Adrenal gland (tissue), 12 donors: Measurements from ENCODE around the gene MAN1B1. TPM values are rescaled to one million over a fixed set of nuclear protein-coding genes. Genes with fewer than 3 reads are reported as not detected.
"Not testable (repeated sequence)": the region's sequence is repeated elsewhere in the genome, so short reads cannot be mapped to it uniquely, and the experiment has no call there.

Source experiments
- DNase-seq, 7 donors: peaks; one replicate each; pipeline ENCODE4 v3.0.0-alpha.2; 2019 to 2020
- H3K27ac ChIP-seq, 5 donors: fragments of 200-600 bp; sonication (generic) in 4 of 5; 1 replicate in 3 of 5; 2 replicates in 2 of 5; pipeline versions ENCODE4 v1.5.1 to v1.8.0; 2016 to 2020; ENCODE audit warnings: mild to moderate bottlenecking in 1 of 5
- H3K27me3 ChIP-seq: fragments of 200-600 bp; 2 replicates; pipeline ENCODE4 v1.8.0; 2021
- H3K36me3 ChIP-seq, 2 donors: fragments of 200-600 bp; replicated peaks in 1 of 2; 1 replicate in 1 of 2; 2 replicates in 1 of 2; pipeline versions ENCODE4 v1.5.1 to v1.8.0; 2018 to 2022
- H3K4me1 ChIP-seq, 2 donors: fragments of 200-600 bp; replicated peaks in 1 of 2; 1 replicate in 1 of 2; 2 replicates in 1 of 2; pipeline versions ENCODE4 v1.5.1 to v1.8.0; 2018 to 2021
- H3K4me3 ChIP-seq, 4 donors: fragments of 200-600 bp; sonication (generic) in 3 of 4; one replicate each; pipeline ENCODE4 v1.5.1; 2016 to 2018
- H3K9me3 ChIP-seq, 3 donors: fragments of 200-600 bp; sonication (generic) in 1 of 3; replicated peaks in 1 of 3; 1 replicate in 2 of 3; 2 replicates in 1 of 3; pipeline versions ENCODE4 v1.5.1 to v1.8.0; 2016 to 2021
- POLR2A ChIP-seq, 2 donors: fragments of 450-650 bp; IDR thresholded peaks; one replicate each; pipeline ENCODE4 v1.6.1; 2017; ENCODE audit warnings: antibody characterized with exemption in 2 of 2, mild to moderate bottlenecking in 2 of 2, moderate library complexity in 1 of 2
- WGBS, 4 donors: extraction: QIAGEN DNeasy Blood & Tissue Kit in 2 of 4; methylation state at CpG; one replicate each; pipeline versions ENCODE4 v1.1.5 to v1.1.7; 2013 to 2017; 5-methylcytosine and 5-hydroxymethylcytosine counted together
- intact Hi-C, 2 donors: fragments of 100-400 bp; cut with DNase I; formaldehyde crosslinking; loops; one replicate each; pipeline versions ENCODE4 v1.14.1 to v1.15.0; 2022 to 2023
- polyA plus RNA-seq, 3 donors: library from polyadenylated mRNA; stranded (reverse); fragments of 200-250 nt in 2 of 3; fragments of 350-450 nt in 1 of 3; fragmentation: Illumina TruSeq in 1 of 3; extraction: RNeasy Lipid Tissue Mini Kit (QIAGEN cat#74804) in 1 of 3; gene quantifications; one replicate each; pipeline ENCODE4 v1.2.3, GENCODE V29; 2013 to 2014
- total RNA-seq, 9 donors: library from RNA; depleted of rRNA in 4 of 9; stranded (reverse); fragments of >200 nt in 4 of 9; fragments of 120-200 nt in 1 of 9; fragmentation: NEBNext Ultra II Directional in 1 of 9; extraction: Animal tissue kit (Norgen Biotek cat#: 25700) in 1 of 9; gene quantifications; one replicate each; pipeline versions ENCODE4 v1.1.0 to v1.2.4, GENCODE V29; 2013 to 2023
- TF ChIP-seq, protein P1 (sequence below), 6 experiments: fragments of 450-650 bp in 4 of 6; fragments of 200-600 bp in 2 of 6; sonication (generic) in 1 of 6; IDR thresholded peaks; 1 replicate in 5 of 6; 2 replicates in 1 of 6; pipeline versions ENCODE4 v1.5.1 to v1.8.0; 2016 to 2021; ENCODE audit warnings: antibody characterized with exemption in 6 of 6, mild to moderate bottlenecking in 2 of 6, moderate library complexity in 1 of 6
- donor health status: healthy with polysubstance abuse.
- donor health status: Bipolar disorder and iron deficiency.
- donor health status: DM: yes; HTN: yes; CAD: no.
- donor health status: DM: no; HTN: no; CAD: no.
- donor health status: DM: no; HTN: no; CAD: no.
- donor health status: DM: yes; HTN: yes; CAD: no.

The MAN1B1 gene
- total and polyA plus RNA-seq, 12 donors: 44.4 to 138 (median 67.9) TPM

- H3K4me1 ChIP-seq, H3K9me3 ChIP-seq, H3K36me3 ChIP-seq, H3K27ac ChIP-seq, H3K4me3 ChIP-seq, H3K27me3 ChIP-seq, intact Hi-C loops, DNase-seq: not testable (repeated sequence)
- 81 to 91% (median 84%) methylated on average over 16 of the region's 16 CpGs for WGBS, 4 donors
Observed at GRCh38 chr9:137122796-137123467, 36.1 kb downstream of the MAN1B1 start.

DNA sequence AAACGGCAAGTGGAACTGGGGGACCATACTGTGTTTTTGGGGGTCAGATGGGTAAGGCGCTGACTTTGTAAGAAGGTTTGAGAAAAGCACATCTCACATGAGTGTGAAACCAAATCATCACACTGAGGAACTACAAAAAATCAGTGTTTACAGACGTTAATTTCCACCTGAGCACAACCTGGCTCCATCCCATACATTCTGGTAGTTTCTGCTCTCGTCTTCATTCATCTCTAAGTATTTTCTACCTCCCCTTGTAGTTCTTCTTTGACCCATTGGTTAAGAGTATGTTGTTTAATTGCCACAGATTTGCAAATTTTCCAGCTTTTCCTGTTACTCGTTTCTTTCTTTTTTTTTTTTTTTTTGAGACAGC is 36.7 kb downstream of the MAN1B1 start:
- H3K4me3 ChIP-seq: no peak overlapping the region
- intact Hi-C loops: no loop called here
- no peak for TF ChIP-seq POLR2A (IDR thresholded peaks at IDR 0.05)
- TF ChIP-seq, protein P1, sequence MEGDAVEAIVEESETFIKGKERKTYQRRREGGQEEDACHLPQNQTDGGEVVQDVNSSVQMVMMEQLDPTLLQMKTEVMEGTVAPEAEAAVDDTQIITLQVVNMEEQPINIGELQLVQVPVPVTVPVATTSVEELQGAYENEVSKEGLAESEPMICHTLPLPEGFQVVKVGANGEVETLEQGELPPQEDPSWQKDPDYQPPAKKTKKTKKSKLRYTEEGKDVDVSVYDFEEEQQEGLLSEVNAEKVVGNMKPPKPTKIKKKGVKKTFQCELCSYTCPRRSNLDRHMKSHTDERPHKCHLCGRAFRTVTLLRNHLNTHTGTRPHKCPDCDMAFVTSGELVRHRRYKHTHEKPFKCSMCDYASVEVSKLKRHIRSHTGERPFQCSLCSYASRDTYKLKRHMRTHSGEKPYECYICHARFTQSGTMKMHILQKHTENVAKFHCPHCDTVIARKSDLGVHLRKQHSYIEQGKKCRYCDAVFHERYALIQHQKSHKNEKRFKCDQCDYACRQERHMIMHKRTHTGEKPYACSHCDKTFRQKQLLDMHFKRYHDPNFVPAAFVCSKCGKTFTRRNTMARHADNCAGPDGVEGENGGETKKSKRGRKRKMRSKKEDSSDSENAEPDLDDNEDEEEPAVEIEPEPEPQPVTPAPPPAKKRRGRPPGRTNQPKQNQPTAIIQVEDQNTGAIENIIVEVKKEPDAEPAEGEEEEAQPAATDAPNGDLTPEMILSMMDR (IDR thresholded peaks at IDR 0.05): no peak
- no peaks in the 10 kb centered on the region for H3K27me3 ChIP-seq
- peaks cover 14% of the 10 kb centered on the region in 2 donors for H3K4me1 ChIP-seq
- no peaks in the 10 kb centered on the region for H3K9me3 ChIP-seq
- DNase-seq: no peak
- no peak overlapping the region for H3K27ac ChIP-seq
- 71 to 78% (median 72%) methylated on average over 5 of the region's 5 CpGs for WGBS, 4 donors
- no peaks in the 10 kb centered on the region for H3K36me3 ChIP-seq

- H3K4me3 ChIP-seq, intact Hi-C loops, H3K9me3 ChIP-seq, H3K27me3 ChIP-seq, DNase-seq, H3K36me3 ChIP-seq, H3K27ac ChIP-seq: not testable (repeated sequence)
- WGBS, 4 donors: 76 to 90% (median 85%) methylated on average over 5 of the region's 5 CpGs
- peaks cover 14 to 20% of the 10 kb centered on the region in 2 donors for H3K4me1 ChIP-seq
Observed at GRCh38 chr9:137123952-137124462, 37.2 kb downstream of the MAN1B1 start.

GRCh38 chr9:137126786-137127185 is 40.0 kb downstream of the MAN1B1 start:
- Histone ChIP-seq H3K4me3 (peak overlapping the region in 1 of 4 donors; percentile 17), H3K27me3 (no peaks in the 10 kb centered on the region), H3K36me3 (no peaks in the 10 kb centered on the region), H3K9me3 (no peaks in the 10 kb centered on the region), H3K27ac (peak overlapping the region in 2 of 5 donors; percentile 8 to 78), H3K4me1 (peaks cover 16 to 26% of the 10 kb centered on the region in 2 donors)
- no peak for DNase-seq
- intact Hi-C loops: no loop called here
- no peak for TF ChIP-seq POLR2A (IDR thresholded peaks at IDR 0.05)
- TF ChIP-seq, protein P1 (IDR thresholded peaks at IDR 0.05): no peak
- 46 to 50% (median 47%) methylated on average over 3 of the region's 3 CpGs for WGBS, 4 donors

DNA sequence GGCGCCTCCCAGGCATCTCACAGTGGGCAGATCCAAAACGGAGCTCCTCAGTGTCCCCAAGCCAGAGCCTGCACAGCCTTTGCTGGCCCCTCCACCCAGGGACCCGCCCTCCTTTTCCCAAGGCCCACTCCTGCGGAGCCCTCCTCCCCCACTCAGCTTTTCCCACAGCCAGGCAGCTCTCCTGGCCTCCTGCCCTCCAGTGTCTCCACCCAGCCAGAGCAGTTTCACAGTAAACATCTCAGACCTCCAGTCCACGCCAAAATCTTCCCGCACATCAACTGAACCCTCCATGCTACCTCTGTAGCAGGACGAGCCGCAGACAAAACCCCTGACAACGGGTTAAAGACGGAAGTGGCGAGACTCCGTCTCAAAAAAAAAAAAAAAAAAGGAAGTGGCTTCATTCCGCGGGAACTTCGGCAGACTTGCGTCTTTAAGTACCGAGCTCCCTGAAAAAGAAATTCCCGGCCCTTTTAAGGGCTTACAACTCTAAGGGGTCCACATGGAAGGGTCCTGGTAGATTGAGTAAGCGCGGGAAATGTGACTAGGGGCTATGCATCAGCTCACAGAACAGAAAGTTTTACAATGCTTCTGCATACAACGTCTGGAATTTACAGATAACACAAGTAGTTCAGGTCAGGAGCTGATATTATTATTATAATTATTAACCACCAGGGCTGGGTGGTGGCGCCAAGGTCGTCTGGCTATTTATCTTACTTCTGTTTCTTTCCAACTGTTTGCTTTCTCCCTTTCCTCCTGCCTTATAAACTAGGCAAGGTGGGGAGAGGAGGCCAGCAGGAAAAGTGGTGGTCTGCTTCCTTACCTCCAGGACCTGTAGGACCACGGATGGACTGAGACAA is 40.7 kb downstream of the MAN1B1 start:
- Histone ChIP-seq H3K4me3 (peak overlapping the region in 1 of 4 donors; percentile 17), H3K36me3 (no peaks in the 10 kb centered on the region), H3K4me1 (peaks cover 15 to 26% of the 10 kb centered on the region in 2 donors), H3K27me3 (no peaks in the 10 kb centered on the region), H3K9me3 (no peaks in the 10 kb centered on the region), H3K27ac (peak overlapping the region in 2 of 5 donors; percentile 8 to 78)
- no peak for TF ChIP-seq POLR2A (IDR thresholded peaks at IDR 0.05)
- TF ChIP-seq, protein P1 (IDR thresholded peaks at IDR 0.05): no peak
- intact Hi-C loops: no loop called here
- 42 to 53% (median 49%) methylated on average over 24 of the region's 24 CpGs for WGBS, 4 donors
- no peak for DNase-seq
